Stimulated activated naive CD4-positive, alpha-beta T cell (primary cell): ENCODE data around the gene ELMOD3.
"Not testable (repeated sequence)": the region's sequence is repeated elsewhere in the genome, so short reads cannot be mapped to it uniquely, and the experiment has no call there.

ENCODE experiments used
- DNase-seq, 6 experiments: peaks; one replicate each; lab custom pipeline; 2025; lab: John Stamatoyannopoulos, UW

Gene ELMOD3

GRCh38 chr2:85354286-85355072, at the start of gene ELMOD3, which contains the start of gene RETSAT:
Gene ELMOD3 (plus strand): TSS chr2:85354769. CDS start chr2:85357199, 2,430 bp downstream.
Gene RETSAT (minus strand): TSS chr2:85354528. CDS start chr2:85354507, 21 bp downstream.
- peak; percentile 90 to 98 (median 97) for DNase-seq

GRCh38 chr2:85307527-85307897, 47.1 kb upstream of the ELMOD3 start:
- no peak for DNase-seq

GRCh38 chr2:85308201-85308600, 46.4 kb upstream of the ELMOD3 start:
- no peak for DNase-seq

- no peak for DNase-seq
These were observed 45.5 kb upstream of the ELMOD3 start for GRCh38 chr2:85308896-85309555.

- peak in 3 of 6 experiments; percentile 45 to 55 (median 48) for DNase-seq
These were observed 44.8 kb upstream of the ELMOD3 start for GRCh38 chr2:85309699-85310321.

GRCh38 chr2:85310330-85310729, 44.2 kb upstream of the ELMOD3 start:
- no peak for DNase-seq

GRCh38 chr2:85312404-85312803, 42.2 kb upstream of the ELMOD3 start:
- no peak for DNase-seq

GRCh38 chr2:85314884-85315242, 39.7 kb upstream of the ELMOD3 start:
- no peak for DNase-seq

- DNase-seq: not testable (repeated sequence)
These were observed 38.6 kb upstream of the ELMOD3 start for GRCh38 chr2:85315921-85316320.

- no peak for DNase-seq
These were observed 36.1 kb upstream of the ELMOD3 start for GRCh38 chr2:85318222-85319074.

GRCh38 chr2:85319796-85320195, 34.8 kb upstream of the ELMOD3 start:
- DNase-seq: no peak

- no peak for DNase-seq
These were observed 31.1 kb upstream of the ELMOD3 start for GRCh38 chr2:85323351-85323987.

GRCh38 chr2:85323988-85324367, 30.6 kb upstream of the ELMOD3 start:
- DNase-seq: not testable (repeated sequence)

- peak in 3 of 6 experiments; percentile 15 to 23 (median 19) for DNase-seq
These were observed 29.7 kb upstream of the ELMOD3 start for GRCh38 chr2:85324639-85325465.

GRCh38 chr2:85325466-85325811, 29.1 kb upstream of the ELMOD3 start:
- no peak for DNase-seq

GRCh38 chr2:85326406-85327159, 28.0 kb upstream of the ELMOD3 start:
- DNase-seq: peak in 5 of 6 experiments; percentile 26 to 63 (median 49)

GRCh38 chr2:85327160-85327821, 27.3 kb upstream of the ELMOD3 start:
- peak; percentile 50 to 80 (median 68) for DNase-seq

- peak; percentile 86 to 95 (median 92) for DNase-seq
These were observed 26.5 kb upstream of the ELMOD3 start, which contains the start of gene TGOLN2 for GRCh38 chr2:85327822-85328617. Gene TGOLN2 (minus strand): TSS chr2:85327989. CDS start chr2:85327962, 27 bp downstream.
